A673 (cell line): ENCODE data around the gene B9D1.
A peak's percentile ranks its signal among the peaks of the same experiment; 100 is the strongest.

ENCODE experiments used
- EZH2 ChIP-seq: fragments of 200-600 bp; sonication (generic); IDR thresholded peaks from 2 replicates; pipeline ENCODE4 v1.6.1; 2017; ENCODE audit warnings: borderline replicate concordance, low read depth, mild to moderate bottlenecking, mixed read lengths, antibody characterized with exemption, low read length; ENCODE audit not compliant: poor library complexity, severe bottlenecking
- TF ChIP-seq, protein P1 (sequence below): fragments of 300-800, 200-600 bp; sonication (generic); conservative IDR thresholded peaks from 2 replicates; pipeline ENCODE4 v1.5.1; 2017; ENCODE audit warnings: low read depth, mild to moderate bottlenecking, antibody characterized with exemption, low read length, moderate library complexity, mixed read lengths

DNA sequence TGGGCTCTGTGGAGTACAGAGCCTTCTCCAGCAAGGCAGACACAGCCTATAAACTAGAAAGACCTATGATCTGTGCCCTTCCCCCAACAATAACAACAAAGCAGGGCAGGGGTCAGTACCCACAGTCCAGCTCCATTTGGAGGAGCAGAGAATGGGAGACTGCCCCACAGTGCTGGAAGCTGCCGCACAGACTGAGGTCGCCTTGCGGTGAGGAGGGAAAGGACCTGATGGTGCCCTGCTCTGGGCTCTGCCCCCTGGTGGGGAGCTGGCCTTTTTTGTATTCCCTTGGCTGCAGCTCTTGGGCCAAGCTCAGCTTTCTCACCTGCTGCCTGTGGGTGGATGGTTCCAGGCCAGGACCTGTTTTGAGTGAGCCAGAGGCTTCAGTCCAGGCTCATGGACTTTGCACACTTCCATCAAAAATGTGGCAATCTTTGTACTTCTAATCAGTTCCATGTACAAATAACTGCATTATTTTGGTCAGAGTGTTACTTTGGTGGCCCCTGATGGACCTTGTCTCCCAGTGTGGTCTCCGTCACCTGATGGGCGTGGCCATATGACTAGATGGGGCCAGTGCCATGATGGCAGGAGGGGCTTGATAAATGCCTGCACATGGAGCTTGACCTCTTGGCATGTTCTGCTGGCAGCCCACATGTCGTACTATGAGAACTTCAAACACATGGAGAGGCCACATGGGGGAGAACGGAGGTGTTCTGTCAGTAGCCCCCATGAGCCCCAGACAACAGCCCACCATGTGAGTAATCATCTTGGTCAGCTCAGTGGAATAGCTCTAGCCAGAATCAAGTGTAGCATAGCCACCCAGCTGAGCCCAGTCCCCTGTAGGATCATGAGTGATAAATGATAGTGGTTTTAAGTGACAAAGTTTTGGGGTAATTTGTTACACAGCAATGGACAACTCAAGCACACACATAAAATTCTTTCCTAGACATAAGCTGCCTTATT lies 24.2 kb downstream of the B9D1 start:
- TF ChIP-seq, protein P1, sequence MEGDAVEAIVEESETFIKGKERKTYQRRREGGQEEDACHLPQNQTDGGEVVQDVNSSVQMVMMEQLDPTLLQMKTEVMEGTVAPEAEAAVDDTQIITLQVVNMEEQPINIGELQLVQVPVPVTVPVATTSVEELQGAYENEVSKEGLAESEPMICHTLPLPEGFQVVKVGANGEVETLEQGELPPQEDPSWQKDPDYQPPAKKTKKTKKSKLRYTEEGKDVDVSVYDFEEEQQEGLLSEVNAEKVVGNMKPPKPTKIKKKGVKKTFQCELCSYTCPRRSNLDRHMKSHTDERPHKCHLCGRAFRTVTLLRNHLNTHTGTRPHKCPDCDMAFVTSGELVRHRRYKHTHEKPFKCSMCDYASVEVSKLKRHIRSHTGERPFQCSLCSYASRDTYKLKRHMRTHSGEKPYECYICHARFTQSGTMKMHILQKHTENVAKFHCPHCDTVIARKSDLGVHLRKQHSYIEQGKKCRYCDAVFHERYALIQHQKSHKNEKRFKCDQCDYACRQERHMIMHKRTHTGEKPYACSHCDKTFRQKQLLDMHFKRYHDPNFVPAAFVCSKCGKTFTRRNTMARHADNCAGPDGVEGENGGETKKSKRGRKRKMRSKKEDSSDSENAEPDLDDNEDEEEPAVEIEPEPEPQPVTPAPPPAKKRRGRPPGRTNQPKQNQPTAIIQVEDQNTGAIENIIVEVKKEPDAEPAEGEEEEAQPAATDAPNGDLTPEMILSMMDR, result peak; percentile 41; the same call in 1 of the 2 replicates
- no peak for TF ChIP-seq EZH2
